ENCODE data around the gene CREB3L2.

CREB3L2 gene

DNA sequence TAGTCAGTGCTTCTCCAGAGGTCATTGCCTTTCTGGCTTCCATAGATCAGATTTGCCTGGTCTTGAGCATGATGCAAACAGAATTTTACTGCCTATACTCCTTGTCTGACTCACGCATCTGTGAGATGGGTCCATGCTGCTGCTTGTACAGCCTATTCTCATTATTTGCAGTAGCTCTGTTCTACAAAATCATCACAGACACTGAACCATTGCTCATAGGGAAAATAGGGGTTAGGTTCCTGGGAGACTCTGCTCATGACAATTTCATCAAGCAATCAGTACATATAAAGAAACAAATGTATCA is 7.4 kb upstream of the CREB3L2 start:
- DNase-seq: no peak

DNA sequence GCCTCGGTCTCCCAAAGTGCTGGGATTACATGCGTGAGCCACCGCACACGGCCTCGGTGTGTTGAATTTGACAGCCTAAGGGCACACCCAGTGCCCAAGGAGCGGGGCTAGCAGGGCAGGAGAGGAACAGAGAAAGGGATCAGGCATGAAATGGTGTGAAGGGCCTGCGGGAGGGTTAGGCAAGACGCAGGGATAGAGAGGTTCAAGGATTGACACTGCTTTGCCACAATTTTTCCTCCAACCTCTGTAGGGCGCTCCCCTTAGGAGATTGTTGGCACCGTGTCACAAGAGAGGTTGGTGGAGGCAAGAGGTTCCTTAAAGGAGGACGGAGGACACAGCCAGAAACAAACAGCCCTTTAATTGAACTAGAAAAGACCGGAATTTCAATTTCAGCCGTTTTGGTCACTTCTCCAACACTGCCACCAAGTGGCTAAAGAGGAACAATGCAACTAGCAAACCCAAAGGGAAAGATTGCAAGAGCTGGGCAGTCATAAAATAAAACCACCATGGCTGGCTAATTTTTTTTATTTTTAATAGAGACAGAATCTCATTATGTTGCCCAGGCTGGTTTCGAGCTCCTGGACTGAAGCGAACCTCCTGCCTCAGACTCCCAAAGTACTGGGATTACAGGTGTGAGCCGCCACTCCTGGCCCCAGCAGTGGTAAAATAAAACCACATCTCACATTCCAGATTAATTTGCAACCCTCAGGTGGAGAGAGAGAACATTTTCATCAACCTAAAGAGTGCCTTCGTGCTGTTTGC is 6.9 kb upstream of the CREB3L2 start:
- DNase-seq: no peak

DNA sequence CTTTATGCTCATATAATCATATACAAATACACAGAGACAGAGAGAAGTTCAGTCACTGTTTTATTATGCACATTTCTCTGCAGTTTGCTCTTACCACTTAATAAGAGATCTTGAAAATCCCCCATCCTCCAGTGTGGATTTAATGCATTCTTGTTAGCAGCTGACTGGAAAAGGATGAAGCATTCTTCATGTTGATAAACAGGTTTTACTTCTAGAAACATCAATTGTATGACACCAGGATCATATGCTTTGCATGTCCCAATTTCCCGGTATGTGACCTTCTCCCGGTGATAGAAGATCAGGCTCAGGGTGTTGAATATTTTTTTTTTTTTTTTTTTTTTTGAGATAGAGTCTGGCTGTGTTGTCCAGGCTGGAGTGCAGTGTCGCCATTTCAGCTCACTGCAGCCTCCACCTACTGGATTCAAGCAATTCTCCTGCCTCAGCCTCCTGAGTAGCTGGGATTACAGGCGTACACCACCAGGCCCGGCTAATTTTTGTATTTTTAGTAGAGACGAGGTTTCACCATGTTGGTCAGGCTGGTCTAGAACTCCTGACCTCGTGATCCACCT is 6.2 kb upstream of the CREB3L2 start:
- no peak for DNase-seq

DNA sequence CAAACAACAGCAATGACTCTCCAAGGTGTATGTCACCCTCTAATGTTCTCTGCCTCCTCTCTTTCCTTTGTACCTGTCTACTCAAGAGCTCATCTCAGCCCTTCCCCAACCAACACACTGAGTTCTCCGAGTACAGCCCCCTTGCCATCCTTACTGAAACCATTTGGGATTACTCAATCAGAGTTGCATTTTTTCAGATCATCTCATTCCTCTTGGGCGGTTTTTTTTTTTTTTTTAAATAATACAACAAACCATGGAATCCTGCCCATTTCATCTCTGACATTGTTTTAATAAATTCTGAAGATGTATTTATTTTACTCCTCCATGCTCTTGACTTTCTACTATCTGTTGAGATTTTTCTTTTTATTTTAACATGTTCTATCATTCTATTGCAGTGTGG is 4.2 kb upstream of the CREB3L2 start:
- no peak for DNase-seq

DNA sequence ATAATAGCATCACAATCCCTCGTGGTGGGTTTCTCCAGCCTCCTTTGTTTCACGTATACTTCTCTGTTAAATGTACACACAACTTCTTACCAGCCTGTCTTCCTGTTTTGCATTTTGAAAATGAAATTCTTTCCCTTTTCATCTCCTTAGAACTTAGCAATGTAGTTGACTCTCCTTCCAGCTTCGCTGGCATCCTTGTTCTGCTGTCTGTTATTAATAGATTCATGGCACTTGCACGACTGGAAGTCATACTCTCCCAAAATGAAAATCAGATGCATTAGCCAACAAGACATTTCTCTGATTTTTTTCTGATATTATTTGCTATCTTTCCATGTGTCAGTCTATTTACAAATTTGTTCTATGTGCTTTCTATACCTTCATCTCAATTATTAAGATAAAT is 3.0 kb upstream of the CREB3L2 start:
- no peak for DNase-seq

DNA sequence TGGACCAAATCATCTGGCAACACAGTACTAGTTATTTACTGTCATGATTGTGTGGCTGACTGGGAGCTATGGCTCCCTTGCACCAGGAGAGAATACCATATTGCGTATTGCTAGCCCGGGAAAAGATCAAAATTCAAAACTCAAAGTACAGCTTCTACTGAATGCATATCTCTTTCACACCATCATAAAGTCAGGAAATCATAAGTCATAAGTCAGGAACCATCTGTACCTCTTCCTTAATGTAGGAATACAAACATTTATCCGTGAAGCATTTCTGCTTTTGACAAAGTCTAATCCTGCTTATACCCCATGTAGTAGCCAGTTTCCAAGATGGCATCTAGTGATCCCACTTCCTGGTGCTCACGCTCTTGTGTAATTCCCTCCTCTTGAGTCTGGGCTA is 2.2 kb upstream of the CREB3L2 start:
- DNase-seq: no peak

DNA sequence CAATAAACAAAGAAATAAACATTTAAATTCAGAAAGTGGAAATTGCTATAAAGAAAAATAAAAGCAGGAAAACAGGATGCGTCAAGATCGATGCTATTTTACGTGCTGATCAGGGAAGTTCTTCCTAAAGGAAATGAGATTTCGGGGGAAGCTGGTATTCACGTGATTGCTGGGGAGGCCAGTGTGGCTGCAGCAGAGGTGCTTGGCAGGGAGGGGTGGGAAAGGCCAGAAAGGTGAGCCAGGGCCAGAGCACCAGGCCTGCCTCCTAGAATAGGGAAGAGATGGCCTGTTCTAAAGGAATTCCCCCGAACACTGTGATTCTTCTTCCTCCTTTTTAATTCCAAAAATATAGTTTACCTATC is 923 bp upstream of the CREB3L2 start:
- DNase-seq: no peak

DNA sequence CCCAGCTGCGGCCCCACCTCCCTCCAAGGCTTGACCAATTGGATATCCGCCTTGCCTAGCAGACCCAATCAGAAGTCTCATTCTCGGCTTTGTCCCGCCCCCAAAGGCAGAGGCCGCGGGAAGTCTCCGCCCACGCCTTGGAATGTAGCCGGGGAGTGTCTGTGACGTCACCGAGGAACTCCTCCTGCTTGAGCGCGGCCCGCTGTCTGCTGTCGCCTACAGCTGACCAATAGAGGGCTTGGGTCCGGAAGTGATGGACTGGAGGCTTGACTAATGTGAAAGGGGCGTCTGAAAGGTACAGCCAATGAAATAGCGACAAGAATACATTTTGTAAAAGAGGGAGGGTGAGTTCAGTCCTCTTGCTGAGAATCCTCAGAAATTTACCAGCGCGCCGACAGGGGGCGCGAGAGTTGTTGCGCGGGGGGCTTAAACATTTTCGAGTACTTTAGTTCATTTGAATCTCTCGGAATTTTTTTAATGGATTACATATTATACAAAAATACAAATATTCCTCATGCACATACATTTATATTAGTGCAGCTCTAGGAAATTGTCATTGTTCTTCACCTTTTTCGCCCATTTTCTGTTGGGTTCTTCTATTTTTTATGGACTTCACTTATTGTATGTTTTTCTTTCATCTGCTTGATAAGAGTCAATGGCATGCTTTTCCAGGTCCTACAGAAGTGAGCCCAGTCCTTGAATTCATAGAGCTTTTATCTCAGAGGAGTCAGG is 376 bp upstream of the CREB3L2 start:
- peak; percentile 100 for DNase-seq

DNA sequence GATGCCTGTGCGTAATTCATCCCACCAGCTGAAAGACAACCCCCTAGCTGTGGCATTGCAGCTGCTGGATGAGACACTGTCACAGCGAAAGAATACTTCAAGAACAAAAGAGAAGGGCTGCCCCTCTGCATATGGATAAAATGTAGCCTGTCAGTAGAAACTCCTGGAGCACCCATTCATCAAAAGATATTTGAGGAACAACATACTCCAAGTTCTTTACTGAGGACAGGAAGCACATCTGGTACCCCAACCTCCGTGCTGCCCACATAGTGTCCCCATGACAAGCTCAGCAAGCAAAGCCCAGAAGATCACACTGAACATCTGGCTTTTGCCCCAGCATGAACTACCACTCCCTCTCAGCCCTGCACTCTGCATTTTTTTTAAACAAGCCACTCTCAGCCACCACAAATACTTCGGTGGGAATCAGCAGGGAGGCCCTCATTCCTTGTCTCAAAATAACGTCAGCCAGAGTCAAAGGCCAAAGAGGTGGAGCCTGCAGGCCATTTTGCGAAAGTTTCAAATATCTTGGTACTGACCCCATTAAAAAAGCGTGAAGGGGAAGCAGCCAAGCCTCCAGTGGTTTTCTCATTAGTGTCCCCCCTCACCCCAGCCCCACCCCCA is 1.7 kb downstream of the CREB3L2 start:
- peak; percentile 74 for DNase-seq

DNA sequence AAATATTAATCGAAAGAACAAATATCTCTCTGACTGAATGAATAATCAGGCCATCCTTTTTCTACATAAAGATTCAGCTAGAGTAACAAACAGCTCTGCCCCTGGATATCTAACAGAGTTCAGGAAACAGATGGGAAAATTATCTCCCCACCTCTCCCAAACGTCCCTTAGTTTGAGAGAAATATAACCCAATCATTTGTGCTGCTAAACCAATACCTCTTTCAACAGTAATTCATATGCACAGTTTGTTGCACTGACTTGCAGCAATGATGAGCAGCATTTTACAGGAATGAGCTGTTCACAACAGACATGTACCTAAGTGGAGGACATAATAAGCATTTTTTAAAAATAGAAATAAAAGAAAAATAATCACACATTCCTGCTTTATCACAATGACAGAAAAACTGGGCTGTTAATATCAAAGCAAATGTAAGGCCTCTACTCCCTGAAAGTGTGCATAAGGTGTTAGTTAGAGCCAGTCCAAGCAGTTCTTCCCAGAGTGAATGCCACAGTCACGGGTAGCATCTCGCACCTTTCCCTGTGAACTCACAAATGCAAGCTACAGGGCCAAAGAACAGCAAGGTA is 2.3 kb downstream of the CREB3L2 start:
- no peak for DNase-seq

DNA sequence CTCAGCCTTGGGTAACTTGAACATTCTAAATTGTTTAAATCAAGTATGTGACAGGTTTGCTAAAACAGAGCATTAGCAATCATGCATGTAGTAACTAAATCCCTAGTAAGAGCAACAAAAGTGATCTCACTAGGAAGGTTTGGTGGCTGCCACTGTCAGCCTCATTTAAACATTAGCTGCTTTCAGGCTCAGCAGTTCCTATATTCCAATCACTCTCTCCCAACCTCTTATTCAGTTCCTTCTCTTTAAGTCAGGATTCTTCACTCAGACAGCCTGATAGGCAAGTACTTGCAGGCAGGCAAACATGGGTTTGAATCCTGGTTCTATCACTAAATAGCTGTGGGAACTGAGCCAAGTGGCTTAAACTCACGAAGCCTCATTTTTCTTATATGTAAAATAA is 3.6 kb downstream of the CREB3L2 start:
- DNase-seq: no peak

DNA sequence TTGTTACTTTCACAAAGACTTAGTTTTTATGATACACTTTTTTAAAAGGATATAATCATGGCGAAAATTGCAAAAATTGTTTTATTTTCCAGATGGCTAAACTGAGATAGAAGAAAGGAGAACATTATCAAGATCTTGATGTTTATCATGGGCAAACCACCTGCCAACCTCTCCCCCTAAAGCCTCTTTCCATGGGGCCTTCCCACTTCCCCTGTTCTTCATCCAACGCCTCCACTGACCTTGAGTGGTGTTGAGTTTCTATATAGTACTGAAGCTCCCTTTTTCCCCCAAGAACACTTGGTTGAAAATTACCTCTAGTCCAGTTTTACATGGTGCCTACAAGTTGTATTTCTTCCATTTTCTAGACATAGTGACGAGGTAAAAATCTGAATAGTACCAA is 5.0 kb downstream of the CREB3L2 start:
- no peak for DNase-seq

DNA sequence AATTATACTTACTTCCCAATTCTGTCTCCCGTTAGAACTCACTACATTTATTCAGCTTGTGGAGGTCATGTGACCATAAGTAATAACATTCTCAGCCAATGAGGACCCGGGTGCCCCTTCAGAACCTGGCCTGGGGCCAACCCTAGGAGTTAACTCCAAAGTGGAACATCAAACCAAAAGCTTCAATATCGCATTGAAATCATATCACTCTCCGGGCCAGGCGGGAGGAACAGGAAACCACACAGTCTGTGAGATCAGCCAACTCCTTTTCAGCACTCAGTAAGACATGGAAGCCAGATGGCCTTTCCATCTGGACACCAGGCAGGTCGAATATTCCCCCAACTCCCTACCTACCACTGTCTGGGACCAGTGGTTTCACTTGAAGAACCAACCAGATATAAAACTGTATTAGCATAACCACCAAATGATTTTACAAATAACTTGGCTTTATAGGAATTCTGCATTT is 5.5 kb downstream of the CREB3L2 start:
- no peak for DNase-seq

DNA sequence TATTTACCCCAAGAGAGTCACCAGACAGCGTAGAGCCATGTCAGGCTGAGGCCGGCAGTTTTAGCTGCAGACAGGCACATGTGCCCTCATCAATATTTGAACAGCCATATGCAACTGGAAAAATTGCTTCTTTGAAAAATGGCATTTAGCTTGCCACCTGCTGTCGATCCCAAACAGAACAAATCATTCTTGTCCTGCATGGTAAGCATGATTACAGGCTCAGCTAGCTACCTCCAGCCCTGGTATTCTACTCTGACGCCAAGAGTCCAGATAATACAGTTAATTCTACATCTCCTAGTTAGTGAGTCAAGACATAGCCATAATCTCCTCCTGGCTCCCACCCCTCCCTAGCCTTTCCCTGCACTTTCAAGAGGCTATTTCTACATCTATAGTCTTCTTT is 7.7 kb downstream of the CREB3L2 start:
- no peak for DNase-seq

DNA sequence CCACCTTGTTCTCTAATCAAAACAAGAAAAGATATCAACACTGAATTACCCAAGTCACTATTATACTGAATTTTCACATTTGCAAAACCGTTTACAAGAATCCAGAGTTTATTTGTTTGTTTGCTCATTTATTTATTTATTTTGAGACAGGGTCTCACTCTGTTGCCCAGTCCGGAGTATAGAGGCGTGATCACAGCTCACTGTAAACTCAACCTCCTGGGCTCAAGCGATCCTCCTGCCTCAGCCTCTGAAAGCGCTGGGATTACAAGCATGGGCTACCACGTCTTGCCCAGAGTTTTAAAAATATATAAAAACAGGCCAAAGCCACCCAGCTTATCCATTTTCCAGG is 8.5 kb downstream of the CREB3L2 start:
- DNase-seq: no peak

DNA sequence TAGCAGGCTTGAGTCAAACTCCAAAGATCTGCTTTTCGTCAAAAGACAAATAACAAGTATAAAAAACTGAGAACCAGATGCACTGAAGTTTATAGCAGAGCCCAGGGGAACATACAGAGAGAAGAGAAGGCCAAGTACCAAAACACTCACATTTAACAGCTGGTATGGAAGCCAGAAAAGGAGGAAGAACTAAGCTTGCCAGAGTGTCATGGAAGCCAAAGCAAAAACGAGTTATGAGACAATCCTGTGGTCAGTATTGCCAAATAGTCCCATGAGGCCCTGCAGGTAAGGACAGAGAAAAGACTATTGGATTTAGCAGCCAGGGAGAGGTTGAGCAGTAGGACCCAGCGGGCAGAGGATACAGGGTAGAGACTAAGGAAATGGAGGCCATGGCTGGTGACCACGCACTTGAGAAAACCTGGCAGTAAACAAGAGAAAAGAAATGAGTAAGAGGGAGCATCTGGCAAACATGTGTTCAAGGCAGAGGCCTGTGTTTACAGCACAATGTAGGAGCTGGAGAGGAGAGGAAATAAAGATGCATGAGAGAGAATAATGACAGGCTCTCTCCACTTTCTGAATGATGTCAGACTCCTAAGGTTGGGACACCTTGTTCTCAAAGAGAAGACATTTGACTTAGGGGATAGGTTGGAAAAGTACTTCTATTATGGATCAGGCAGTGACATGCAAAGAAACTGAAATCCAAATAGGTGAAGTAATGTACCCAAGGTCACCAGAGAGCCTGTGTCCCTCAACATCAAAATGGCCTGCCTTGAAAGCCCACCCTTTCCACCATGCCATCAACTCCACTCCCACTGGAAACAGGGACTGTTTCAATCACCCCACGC is 9.1 kb downstream of the CREB3L2 start:
- peak; percentile 81 for DNase-seq

DNA sequence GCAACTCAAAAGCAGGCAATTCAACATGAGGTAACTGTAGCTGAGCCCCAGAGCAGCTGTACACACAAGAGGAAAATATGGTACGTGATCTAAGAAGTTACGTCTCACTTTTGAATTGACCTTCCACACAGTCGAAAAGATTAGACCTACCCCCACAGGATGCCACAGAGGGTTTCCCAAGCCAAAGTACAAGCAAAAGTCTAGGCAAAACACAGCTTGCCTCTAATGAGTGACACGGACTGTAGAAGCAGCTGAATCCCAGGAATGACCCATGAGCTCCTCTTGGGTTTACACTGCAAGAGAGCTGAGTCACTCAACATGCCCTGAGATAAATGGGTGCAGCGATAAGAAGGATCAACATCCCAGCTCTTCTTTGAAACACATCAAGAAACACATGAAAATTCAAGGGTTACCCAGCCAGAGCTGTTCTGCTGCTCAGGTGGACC is 9.8 kb downstream of the CREB3L2 start:
- DNase-seq: no peak

DNA sequence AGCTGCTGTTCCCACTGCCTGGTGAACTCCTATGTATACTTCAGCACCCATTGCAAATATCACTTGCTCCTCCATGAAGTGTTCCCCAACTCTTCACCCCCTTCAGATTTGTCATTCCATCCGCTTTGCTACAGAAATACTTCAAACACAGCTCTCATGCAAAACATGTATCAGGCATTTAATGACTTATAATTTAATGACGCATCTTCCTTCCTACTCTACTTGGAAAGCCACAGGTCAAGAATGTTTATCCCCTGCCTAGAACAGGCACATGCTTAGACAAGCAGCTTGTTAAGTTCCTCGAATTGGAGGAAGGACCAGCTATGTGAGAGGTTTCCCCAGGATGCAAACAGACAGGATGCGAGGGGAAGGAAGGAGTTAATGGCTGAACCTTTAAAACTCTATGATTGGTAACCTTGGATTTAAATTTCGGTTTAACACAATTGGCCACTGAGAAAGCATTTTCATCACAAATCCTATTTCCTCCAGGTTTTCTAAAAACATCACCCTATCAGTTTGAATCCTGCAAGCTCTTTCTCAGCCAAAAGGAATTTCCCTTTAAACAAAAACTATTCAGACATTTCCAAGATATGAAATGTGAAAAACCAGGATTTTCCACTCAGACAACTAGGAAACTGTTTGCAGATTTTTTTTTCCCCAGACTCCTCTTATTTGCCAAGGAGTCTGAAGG is 11.5 kb downstream of the CREB3L2 start:
- DNase-seq: no peak

DNA sequence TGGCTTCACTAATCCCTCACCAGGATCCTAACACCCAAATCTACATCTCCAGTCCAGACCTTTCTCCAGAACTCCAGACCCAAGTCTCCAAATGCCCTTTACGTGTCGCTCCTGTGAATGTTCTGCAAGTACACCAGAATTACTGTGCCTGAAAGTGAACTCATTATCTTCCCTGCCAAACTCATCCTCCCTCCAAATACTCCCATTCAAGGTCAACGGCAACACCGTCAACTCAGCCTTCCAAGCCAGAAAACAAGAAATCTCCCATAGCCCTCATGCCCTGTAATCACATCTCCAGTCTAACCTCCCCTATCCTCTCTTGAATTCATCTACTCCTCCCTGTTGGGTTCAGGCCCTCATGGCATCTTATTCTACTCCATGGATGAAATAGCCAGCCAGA is 12.3 kb downstream of the CREB3L2 start:
- DNase-seq: no peak

DNA sequence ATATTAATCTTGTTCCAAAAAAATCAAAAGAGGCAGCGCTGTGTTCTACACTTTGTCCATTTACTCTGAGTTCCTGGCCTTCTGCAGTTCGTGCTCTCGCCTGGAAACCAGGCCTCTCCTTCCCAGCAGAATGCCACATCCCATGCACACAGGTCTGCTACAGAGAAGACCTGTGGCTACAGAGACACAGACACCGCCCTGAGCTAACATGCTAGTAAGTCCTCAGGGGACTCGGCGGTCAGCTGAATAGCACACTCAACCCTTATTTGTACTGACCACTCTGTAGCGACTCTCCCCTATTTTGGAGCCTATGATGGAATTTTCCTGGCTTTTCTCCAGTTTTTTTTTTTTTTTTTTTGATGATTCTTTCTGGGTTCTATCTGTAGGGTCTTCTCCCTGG is 12.8 kb downstream of the CREB3L2 start:
- no peak for DNase-seq

DNA sequence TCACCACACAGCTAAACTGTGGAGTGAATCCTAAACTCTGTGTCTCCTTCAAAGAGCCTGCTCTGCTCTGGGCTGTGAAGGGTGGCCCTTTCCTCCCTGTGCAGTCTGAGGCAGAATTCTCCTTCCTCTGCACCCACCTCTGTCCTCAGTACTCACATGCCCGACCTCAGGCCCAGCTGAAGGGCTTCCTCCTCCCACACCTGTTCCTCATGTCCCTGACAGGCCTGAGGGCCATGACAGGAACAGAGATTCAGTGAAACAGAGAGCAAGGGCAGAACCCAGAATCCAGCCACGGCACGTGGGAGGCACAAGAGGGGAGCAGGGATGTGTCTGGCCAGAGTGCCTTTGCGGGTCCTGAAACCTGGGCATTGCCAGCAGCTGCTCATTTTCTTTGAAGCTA is 13.9 kb downstream of the CREB3L2 start:
- no peak for DNase-seq

DNA sequence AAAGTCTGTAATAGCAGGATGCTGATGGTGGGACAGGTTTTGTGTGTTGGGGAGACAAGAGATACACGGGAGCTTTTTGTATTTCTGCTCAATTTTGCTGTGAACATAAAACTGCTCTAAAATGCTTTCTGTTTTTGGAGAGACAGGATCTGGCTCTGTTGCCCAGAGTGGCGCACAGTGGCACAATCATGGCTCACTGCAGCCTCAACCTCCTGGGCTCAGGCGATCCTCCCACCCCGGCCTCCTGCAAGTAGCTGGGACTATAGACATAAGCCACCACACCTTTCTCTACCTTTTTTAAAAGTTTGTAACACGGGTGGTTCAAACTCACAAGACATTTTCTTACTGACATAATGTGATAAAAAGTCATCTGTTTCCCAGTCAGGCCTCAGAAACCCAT is 14.3 kb downstream of the CREB3L2 start:
- DNase-seq: no peak

Data from right forelimb (tissue), 1 donor.